K562 (cell line): ENCODE data around the gene CACNA2D2. TPM values are rescaled to one million over a fixed set of nuclear protein-coding genes. Genes with fewer than 3 reads are reported as not detected.

Source experiments
- ATAC-seq: fragments of 200-7000 bp; cut with Tn5 transposase; 3 replicates; pipeline ENCODE4 v1.9.1; 2020; ENCODE audit warnings: moderate library complexity
- BruUV-seq: library from RNA; stranded (reverse); fragments of 400-500 nt; replicated peaks from 2 replicates; lab custom pipeline; 2021; lab: Mats Ljungman, UMichigan
- CTCF ChIA-PET: fragments of 300-600 bp; formaldehyde crosslinking; extraction: SDS; loops from one replicate; lab custom pipeline; 2021; ENCODE audit warnings: low intra/inter-chr PET ratio; lab: Yijun Ruan, JAX
- POLR2A ChIA-PET: fragments of 300-600, 350-650 bp; sonication (Branson Sonifier 250); formaldehyde crosslinking; extraction: SDS; loops from one replicate; lab custom pipeline; 2021; ENCODE audit warnings: antibody characterized with exemption, inconsistent platforms; lab: Yijun Ruan, JAX
- DNase-seq, 4 experiments: peaks; one replicate each; pipeline versions ENCODE4 v3.0.0 to v3.0.0-alpha.2; 2011 to 2018; ENCODE audit warnings: low spot score in 3 of 4, mixed read lengths in 3 of 4; ENCODE audit errors: extremely low read depth in 1 of 4
- FAIRE-seq: peaks from 2 replicates; lab custom pipeline; 2011; peaks lifted over from hg19 to GRCh38; lab: Jason Lieb, UNC
- H2AFZ ChIP-seq: 2 replicates; pipeline ENCODE4 v1.6.0; 2011; ENCODE audit warnings: low read depth, low read length, control low read depth, inconsistent platforms
- H3K27ac ChIP-seq: fragments of 200-600 bp; 3 replicates; pipeline ENCODE4 v1.8.0; 2011; ENCODE audit warnings: low read depth, mild to moderate bottlenecking, control low read depth, inconsistent platforms, low read length, moderate library complexity, mixed read lengths; ENCODE audit errors: extremely low read depth
- H3K27me3 ChIP-seq, 2 experiments: fragments of 300-600 bp in 1 of 2; 2 replicates in 1 of 2; 3 replicates in 1 of 2; pipeline versions ENCODE4 v1.6.0 to v1.8.0; 2011; ENCODE audit warnings: inconsistent platforms in 2 of 2, low read length in 2 of 2, mild to moderate bottlenecking in 1 of 2, mixed read lengths in 1 of 2, moderate library complexity in 1 of 2; ENCODE audit not compliant: control insufficient read depth in 2 of 2, insufficient read depth in 2 of 2
- H3K36me3 ChIP-seq: fragments of 300-600 bp; 3 replicates; pipeline ENCODE4 v1.8.0; 2011; ENCODE audit warnings: mild to moderate bottlenecking, low read length, inconsistent platforms; ENCODE audit not compliant: control insufficient read depth, insufficient read depth
- H3K4me1 ChIP-seq, 2 experiments: fragments of 200-600 bp in 1 of 2; replicated peaks in 1 of 2; 2 replicates in 1 of 2; 3 replicates in 1 of 2; pipeline versions ENCODE4 v1.5.1 to v1.8.0; 2011; ENCODE audit warnings: inconsistent platforms in 2 of 2, low read length in 2 of 2, mild to moderate bottlenecking in 1 of 2, mixed read lengths in 1 of 2, moderate library complexity in 1 of 2; ENCODE audit not compliant: control insufficient read depth in 2 of 2, insufficient read depth in 2 of 2
- H3K4me2 ChIP-seq: 2 replicates; pipeline ENCODE4 v1.6.1; 2011; ENCODE audit warnings: low read length, control low read depth, inconsistent platforms, mixed read lengths; ENCODE audit not compliant: insufficient read depth
- H3K4me3 ChIP-seq: fragments of 200-600 bp; sonication (generic), shearing (Covaris generic); 2 replicates; pipeline ENCODE4 v1.5.1; 2016; ENCODE audit warnings: control low read depth, inconsistent platforms
- H3K79me2 ChIP-seq: fragments of 200-600 bp; 3 replicates; pipeline ENCODE4 v1.8.0; 2011; ENCODE audit warnings: low read length, inconsistent platforms; ENCODE audit not compliant: control insufficient read depth, insufficient read depth
- H3K9ac ChIP-seq, 2 experiments: 2 replicates each; pipeline versions ENCODE4 v1.6.0 to v1.6.1; 2011; ENCODE audit warnings: low read depth in 2 of 2, low read length in 2 of 2, control low read depth in 1 of 2, inconsistent platforms in 1 of 2, mild to moderate bottlenecking in 1 of 2, mixed read lengths in 1 of 2; ENCODE audit not compliant: insufficient read depth in 1 of 2
- H3K9me1 ChIP-seq: one replicate; pipeline ENCODE4 v1.6.0; 2011; ENCODE audit warnings: inconsistent platforms, mild to moderate bottlenecking, low read length, moderate library complexity; ENCODE audit not compliant: control insufficient read depth, insufficient read depth
- H3K9me3 ChIP-seq: replicated peaks from 2 replicates; pipeline ENCODE4 v1.5.1; 2011; ENCODE audit warnings: low read depth, low read length, inconsistent platforms; ENCODE audit not compliant: control insufficient read depth, insufficient read depth
- H4K20me1 ChIP-seq: replicated peaks from 2 replicates; pipeline ENCODE4 v1.6.1; 2011; ENCODE audit warnings: low read length, inconsistent platforms, mixed read lengths; ENCODE audit not compliant: control insufficient read depth, insufficient read depth
- EHMT2 ChIP-seq: fragments of 450-650 bp; IDR thresholded peaks from 2 replicates; pipeline ENCODE4 v1.6.1; 2018; ENCODE audit warnings: antibody characterized with exemption
- ZNF518B ChIP-seq: fragments of 250-450 bp; sonication (Bioruptor Pico); IDR thresholded peaks from 2 replicates; pipeline ENCODE4 v1.5.0; 2021; ENCODE audit warnings: mild to moderate bottlenecking, moderate library complexity
- WGBS: fragments of 100-300 bp; shearing (Covaris generic); methylation state at CpG from one replicate; pipeline ENCODE4 v1.1.6; 2016; ENCODE audit warnings: low coverage, mixed read lengths; ENCODE audit not compliant: insufficient coverage; ENCODE audit errors: missing lambda C conversion rate; 5-methylcytosine and 5-hydroxymethylcytosine counted together
- in situ Hi-C: fragments of 300-500 bp; cut with MboI; formaldehyde crosslinking; loops from 4 replicates; pipeline ENCODE4 v1.15.0; 2018; ENCODE audit warnings: inconsistent platforms, mixed read lengths
- intact Hi-C: fragments of 100-400 bp; cut with micrococcal nuclease; formaldehyde crosslinking; loops from 2 replicates; pipeline ENCODE4 v1.14.2; 2022
- polyA plus RNA-seq, 8 experiments: library from polyadenylated mRNA; depleted of rRNA in 4 of 8; stranded (reverse) in 5 of 8; unstranded in 3 of 8; fragments of >200 nt; fragmentation: Nextera tagmentation in 2 of 8; fragmentation: Illumina TruSeq in 1 of 8; extraction: Ambion mirVana in 2 of 8; extraction: Trizol in 1 of 8; gene quantifications; 2 replicates each; pipeline versions ENCODE4 v1.2.1 to v1.2.3, GENCODE V29; 2011 to 2014; ENCODE audit warnings: inconsistent platforms in 1 of 8, missing spikeins in 1 of 8
- total RNA-seq, 7 experiments: library from RNA; depleted of rRNA in 6 of 7; stranded (reverse); fragments of >200 nt in 6 of 7; fragmentation: Illumina TruSeq in 2 of 7; extraction: Trizol in 2 of 7; gene quantifications; 2 replicates each; pipeline versions ENCODE4 v1.2.1 to v1.2.3, GENCODE V29; 2011 to 2021; ENCODE audit warnings: low replicate concordance in 1 of 7

Gene CACNA2D2
- total and polyA plus RNA-seq, 9 of the 15 experiments (the other 6 are each of a cell fraction or from before 2014, with no cell fraction given), result 0.11 to 0.58 (median 0.36) TPM; not detected in 2

- no peak overlapping the region for H3K4me3 ChIP-seq
- H3K27ac ChIP-seq, result no peak overlapping the region
- H3K9me3 ChIP-seq, result no peaks in the 10 kb centered on the region
- ATAC-seq (no peak), DNase-seq (no peak), FAIRE-seq (no peak)
- peaks cover 5% of the 10 kb centered on the region; the same call in 1 of the 2 replicates for H4K20me1 ChIP-seq
- peak; percentile 62 for TF ChIP-seq EHMT2
- TF ChIP-seq ZNF518B (CRISPR knock-in tag), result no peak
- no peaks in the 10 kb centered on the region; a peak in 1 of 5 replicates for H3K4me1 ChIP-seq
- no TSS peak for BruUV-seq
- H3K4me2 ChIP-seq, result no peak overlapping the region
- H2AFZ ChIP-seq, result no peak overlapping the region
- H3K27me3 ChIP-seq, result peaks cover 0 to 17% of the 10 kb centered on the region in 2 experiments; a peak in 2 of 5 replicates
- in situ Hi-C loops (no loop called here), intact Hi-C loops (no loop called here)
- no peaks in the 10 kb centered on the region for H3K36me3 ChIP-seq
- no peaks in the 10 kb centered on the region for H3K9me1 ChIP-seq
- H3K9ac ChIP-seq, result no peak overlapping the region
- CTCF ChIA-PET, result no interaction called here
- no peaks in the 10 kb centered on the region for H3K79me2 ChIP-seq
- POLR2A ChIA-PET, result no interaction called here
- 0% methylated on average over 1 of the region's 1 CpG for WGBS
These were observed 96.9 kb downstream of the CACNA2D2 start for GRCh38 chr3:50406487-50406886.
